DND-41 (cell line): ENCODE results near the gene GSTK1.

Experiments used
- EZH2 ChIP-seq: IDR thresholded peaks from 3 replicates; pipeline ENCODE4 v1.6.1; 2012; ENCODE audit warnings: borderline replicate concordance, low read depth, mild to moderate bottlenecking, moderate library complexity, low read length, inconsistent platforms; ENCODE audit not compliant: severe bottlenecking
- TF ChIP-seq, protein P1 (sequence below): IDR thresholded peaks from 2 replicates; pipeline ENCODE4 v1.5.1; 2012; ENCODE audit warnings: borderline replicate concordance, low read length, moderate library complexity, mild to moderate bottlenecking; ENCODE audit not compliant: poor library complexity, severe bottlenecking; ENCODE audit errors: extremely low read depth

DNA sequence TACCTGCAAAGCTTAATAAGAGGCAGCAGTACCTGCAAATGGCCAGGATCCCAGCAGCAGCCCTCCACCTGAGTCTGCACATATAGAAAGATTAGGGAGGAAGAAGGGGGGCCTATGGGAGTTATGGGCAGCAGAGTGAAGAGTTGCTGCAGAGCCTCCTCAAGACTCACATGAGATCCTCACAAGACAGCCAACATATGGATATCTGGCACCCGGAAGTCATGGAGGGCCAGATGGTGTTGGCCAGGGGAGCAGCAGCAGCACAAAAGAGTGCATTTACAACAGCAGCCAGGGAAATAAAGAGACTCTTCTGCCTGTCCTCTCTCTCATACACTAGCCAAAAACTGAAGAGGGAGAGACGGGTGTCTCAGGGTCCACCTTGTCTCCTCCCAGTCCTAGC is 45.4 kb upstream of the GSTK1 start:
- TF ChIP-seq, protein P1, sequence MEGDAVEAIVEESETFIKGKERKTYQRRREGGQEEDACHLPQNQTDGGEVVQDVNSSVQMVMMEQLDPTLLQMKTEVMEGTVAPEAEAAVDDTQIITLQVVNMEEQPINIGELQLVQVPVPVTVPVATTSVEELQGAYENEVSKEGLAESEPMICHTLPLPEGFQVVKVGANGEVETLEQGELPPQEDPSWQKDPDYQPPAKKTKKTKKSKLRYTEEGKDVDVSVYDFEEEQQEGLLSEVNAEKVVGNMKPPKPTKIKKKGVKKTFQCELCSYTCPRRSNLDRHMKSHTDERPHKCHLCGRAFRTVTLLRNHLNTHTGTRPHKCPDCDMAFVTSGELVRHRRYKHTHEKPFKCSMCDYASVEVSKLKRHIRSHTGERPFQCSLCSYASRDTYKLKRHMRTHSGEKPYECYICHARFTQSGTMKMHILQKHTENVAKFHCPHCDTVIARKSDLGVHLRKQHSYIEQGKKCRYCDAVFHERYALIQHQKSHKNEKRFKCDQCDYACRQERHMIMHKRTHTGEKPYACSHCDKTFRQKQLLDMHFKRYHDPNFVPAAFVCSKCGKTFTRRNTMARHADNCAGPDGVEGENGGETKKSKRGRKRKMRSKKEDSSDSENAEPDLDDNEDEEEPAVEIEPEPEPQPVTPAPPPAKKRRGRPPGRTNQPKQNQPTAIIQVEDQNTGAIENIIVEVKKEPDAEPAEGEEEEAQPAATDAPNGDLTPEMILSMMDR = no peak
- no peak for TF ChIP-seq EZH2
